HTR-8/SVneo (cell line): ENCODE results near the gene HDAC3.

Experiments
- DNase-seq: peaks from one replicate; pipeline ENCODE4 v3.0.0; 2011; ENCODE audit warnings: low spot score, mixed read lengths; ENCODE audit not compliant: insufficient read length
- FAIRE-seq: peaks from 2 replicates; lab custom pipeline; 2011; peaks lifted over from hg19 to GRCh38; lab: Jason Lieb, UNC

The HDAC3 gene

GRCh38 chr5:141636413-141637122 lies at the start of gene HDAC3, which contains the start of gene RELL2:
Gene HDAC3, minus strand, starts transcription at chr5:141636849. Its CDS starts 59 bp downstream, at chr5:141636790.
Gene RELL2, plus strand, starts transcription at chr5:141636997. Its CDS starts 1,229 bp downstream, at chr5:141638226.
- FAIRE-seq (peak; percentile 83), DNase-seq (peak; percentile 93)

DNA sequence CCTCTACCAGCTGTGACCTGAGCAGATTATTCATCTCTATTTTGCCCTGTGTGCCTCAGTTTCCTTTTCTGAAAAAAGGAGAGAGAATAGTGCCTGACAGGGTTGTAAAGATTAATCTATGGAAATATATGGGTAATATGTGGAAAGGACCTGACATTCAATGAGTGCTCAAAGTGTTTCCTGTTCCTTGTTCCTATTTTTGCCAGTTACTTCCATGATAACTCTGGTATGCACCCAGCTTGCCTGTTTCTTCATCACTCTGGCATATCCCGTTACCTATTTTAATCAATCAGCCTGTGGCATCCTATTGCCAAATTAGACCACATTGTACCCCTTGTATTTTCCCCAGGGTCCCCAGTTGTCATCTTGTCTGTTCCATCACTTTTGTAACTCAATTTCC lies 48.9 kb upstream of the HDAC3 start:
- DNase-seq (no peak), FAIRE-seq (no peak)

GRCh38 chr5:141683596-141684141 lies 47.0 kb upstream of the HDAC3 start:
- FAIRE-seq (no peak), DNase-seq (no peak)

DNA sequence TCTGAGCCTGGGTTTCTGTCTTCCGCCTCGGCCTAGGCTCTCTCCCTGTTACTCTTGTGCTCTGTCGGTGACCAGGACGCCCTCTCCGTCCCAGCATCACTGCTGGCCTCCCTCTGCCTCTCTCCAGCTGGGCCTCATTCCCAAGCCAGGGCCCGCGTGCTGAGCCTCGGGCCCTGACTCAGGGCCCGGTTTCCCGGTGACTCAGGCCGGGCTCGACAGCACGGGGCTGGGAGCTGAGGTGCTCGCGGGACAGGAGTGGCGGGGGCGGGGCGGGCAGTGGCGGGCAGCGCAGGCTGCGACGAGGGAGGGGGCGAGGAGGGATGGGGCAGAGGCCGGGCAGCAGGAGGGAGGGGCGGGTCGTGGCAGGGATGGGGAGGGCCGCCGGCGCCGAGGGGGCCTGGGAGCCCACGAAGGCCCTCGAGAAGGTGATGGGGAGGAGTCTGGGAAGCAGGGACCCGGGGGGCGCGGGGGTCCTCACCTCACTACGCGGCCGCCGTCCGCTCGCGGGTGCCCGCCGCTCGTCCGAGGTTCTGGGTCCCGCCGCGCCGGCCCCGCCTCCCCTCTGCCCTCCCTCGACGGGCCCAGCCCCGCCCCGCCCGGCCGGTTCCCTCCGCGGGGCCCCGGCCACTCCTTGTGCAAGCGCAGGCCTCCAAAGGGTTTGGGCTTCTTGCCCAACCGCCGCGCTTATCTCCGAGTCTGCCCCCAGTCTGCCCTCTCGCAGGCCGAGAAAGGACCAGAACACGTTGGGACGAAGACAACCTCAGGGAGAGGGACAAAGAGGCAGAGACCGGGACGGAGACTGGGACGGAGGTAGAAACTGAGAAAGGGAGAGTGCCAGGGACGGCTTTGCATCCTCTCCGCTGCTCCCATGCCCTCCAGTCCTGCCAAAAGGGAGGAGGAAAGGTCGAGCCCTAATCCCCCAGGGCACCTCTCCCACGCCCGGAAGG lies 45.3 kb upstream of the HDAC3 start, which contains the start of gene ARAP3:
Gene ARAP3, minus strand, starts transcription at position 536 of the 947 bp plus-strand sequence. CDS start 1,744 bp downstream, outside the sequence.
- DNase-seq (peak; percentile 77), FAIRE-seq (peak; percentile 89)

GRCh38 chr5:141681295-141681694 lies 44.6 kb upstream of the HDAC3 start:
- no peak for FAIRE-seq
- no peak for DNase-seq

- DNase-seq: no peak
These were observed 44.1 kb upstream of the HDAC3 start for GRCh38 chr5:141680751-141681201.

DNA sequence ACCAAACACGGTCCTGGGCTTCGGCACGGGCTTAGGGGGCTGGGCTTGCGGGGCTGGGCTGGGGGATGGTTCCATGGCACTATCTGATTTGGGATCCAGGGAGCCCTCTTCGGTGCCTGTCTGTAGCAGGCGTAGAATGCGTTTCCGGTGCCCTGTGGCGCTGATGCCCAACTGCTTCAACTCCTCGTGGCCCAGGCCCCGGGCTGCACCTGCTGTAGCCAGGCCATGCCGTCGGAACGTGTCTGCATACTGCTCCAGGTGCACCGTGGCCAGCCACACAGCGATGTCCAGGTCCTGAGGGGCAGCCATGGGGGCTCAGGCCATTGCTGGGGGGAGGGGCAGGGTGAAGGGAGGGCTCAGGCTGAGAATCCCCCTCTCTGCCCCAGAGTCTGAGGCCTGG lies 43.5 kb upstream of the HDAC3 start:
- DNase-seq: no peak
- no peak for FAIRE-seq

More at GRCh38 chr5:141680751-141681201, 44.1 kb upstream of the HDAC3 start:
- peak; percentile 52 for FAIRE-seq

DNA sequence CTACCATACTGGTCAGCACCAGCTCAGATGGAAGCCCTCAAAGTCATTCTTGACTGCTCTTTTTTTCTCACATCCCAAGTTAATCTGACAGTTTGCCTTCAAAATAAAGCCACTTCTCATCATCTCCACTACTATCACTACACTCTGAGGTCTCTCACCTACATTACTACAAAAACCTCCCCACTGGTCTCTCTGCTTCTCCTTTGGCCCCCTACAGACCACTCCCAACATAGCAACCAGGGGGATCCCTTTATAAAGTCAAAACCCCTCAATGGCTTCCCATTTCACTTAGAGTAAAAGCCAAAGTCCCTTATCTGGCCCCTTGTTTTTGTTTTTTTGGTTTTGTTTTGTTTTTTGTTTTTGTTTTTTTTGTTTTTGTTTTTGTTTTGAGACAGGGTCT lies 40.8 kb upstream of the HDAC3 start:
- DNase-seq (no peak), FAIRE-seq (no peak)

DNA sequence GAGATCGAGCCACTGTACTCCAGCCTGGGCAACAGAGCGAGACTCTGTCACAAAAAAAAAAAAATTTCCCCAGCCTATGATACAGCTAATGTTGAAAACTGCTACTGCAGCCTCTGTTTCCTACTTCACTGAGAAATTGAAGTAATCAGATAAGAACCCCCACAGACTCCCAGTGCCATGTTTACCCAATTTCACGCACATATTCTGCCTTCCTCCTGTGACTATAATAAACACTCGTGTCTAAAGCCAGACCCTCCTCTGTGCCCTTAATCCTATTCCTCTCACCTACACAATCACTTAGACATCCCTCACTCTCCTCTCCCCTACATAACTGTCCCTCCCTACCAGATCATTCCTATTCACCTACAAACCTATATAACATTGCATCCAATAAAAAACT lies 39.0 kb upstream of the HDAC3 start:
- no peak for FAIRE-seq

DNA sequence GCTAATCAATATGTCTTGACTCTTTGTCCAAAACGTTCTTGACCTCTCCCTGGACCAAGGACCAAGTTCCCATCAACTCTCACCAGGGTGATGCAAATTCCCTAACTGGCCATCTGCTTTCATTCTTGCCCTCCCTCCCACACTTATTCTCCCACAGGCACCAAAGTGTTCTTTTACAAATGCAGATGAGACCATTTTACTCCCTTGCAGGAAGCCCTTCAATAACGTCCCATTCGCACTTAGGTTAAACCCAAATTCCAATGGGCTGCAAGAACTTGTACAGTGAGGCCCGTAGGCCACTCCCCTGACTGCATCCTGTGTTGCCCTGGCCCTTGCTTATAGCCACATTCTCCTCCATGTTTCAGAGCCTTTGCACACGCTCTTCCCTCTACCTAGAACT lies 38.1 kb upstream of the HDAC3 start:
- DNase-seq (no peak), FAIRE-seq (no peak)

More for the DNA sequence above, 39.0 kb upstream of the HDAC3 start:
- DNase-seq: no peak

DNA sequence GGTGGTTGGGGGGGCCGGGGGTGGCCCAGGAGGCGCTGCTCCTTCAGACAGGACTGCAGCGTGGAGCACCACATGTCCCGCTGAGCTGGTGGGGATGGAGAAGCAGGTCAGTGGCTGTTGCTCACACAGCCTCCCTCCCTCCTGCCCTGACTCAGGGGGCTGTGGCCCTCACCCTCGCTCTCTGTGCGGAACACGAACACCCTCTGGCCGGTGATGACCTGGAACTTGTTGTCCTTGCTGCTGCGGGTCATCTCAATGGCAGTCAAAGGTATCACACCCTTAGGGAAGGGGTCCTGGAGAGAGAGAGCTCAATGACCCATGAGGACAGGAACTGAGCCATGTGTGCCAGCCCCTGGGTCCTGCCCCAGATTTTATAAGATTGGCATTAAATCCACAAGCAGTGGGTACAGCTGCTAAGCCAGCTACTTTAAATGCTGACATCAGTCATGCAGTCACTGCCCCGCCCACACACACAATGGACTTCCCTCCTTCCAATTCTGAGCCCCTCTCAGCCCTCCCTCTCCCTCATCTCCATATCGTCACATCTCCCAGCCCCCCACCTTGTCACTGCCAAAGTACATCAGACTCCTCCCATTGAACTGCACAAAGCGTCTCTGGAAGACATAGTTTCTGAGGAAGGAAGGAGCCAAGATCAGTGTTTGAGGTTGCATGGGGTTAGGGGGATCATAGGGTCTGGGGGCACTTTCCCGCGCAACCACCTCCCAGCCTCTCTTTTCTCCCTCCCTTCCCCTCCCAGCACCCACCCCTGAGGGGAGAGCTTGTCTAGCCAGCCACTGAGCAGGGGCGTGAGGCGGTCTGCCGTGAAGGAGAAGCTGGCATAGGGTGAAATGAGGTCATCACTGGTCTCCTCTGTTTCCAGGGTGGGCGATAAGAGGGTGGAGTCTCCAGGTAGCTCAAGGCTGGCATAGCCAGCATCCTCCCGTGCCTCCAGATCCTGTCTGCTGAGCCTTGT lies 36.5 kb upstream of the HDAC3 start:
- DNase-seq: no peak
- no peak for FAIRE-seq

GRCh38 chr5:141672071-141672840 lies 35.6 kb upstream of the HDAC3 start:
- DNase-seq (no peak), FAIRE-seq (no peak)

DNA sequence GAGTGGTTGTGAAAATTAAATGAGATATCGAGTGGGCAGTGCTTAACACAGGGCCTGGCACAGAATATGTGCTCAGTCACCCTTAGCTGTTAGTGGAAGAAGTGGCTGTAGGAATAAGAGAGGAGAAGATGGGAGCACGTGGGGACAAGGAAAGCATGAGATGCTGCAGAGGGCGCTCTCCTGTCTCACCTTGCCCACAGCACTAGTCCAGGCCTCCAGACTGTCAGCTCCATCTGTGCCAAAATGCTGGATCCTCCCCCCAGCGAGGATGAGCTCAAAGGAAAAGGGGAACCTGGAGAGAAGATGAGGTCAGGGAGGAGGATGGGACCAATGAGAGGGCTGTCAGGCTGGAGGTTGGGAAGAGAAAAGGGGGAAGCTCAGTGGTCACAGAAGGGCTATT lies 32.9 kb upstream of the HDAC3 start:
- no peak for FAIRE-seq
- no peak for DNase-seq

- FAIRE-seq: no peak
- no peak for DNase-seq
These were observed 32.1 kb upstream of the HDAC3 start for GRCh38 chr5:141668601-141669265.

DNA sequence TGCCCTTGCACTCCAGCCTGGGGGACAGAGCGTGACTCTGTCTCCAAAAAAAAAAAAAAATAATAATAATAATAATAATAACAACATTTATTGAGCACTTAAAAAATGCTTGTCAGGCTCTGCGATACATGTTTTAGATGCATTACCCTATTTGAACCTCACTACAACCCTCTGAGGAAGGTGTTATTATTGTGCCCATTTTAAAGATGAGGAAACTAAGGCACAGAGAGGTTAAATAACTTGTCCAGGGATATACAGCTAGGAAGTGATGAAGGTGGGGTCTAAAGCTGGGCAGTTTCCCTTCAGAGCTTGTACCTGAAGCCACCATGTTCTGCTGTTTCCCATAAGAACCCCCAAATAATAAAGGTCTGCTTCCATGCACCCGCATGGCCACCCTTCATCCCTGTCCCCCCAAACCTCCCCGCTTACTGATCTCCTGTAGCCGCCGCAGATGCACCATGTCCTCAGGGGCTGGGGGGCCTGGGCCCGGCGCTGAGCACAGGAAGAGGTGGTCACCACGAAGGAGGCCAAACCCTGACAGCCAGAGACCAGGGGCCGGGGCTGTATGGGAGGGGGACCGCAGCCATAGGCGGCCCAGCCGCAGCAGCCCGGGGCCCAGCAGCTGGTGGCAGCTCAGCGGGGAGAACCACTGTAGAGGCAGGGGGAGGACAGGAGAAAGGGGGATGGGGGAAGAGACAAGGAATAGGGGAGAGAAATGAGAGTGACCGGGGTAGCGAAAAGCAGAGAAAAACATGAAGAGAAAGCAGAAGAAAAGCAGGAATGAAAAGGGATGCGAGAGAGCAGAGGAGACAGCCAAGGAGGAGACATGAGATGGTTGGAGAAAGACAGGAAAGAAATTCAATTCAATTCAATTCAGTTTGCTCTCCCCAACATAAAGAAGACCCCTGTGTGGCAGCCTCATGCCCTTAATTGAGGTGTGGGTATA lies 29.6 kb upstream of the HDAC3 start:
- DNase-seq: no peak
- no peak for FAIRE-seq

GRCh38 chr5:141664733-141665461 lies 28.2 kb upstream of the HDAC3 start:
- DNase-seq (peak; percentile 76), FAIRE-seq (no peak)
